HepG2 (cell line): ENCODE data around the gene PDK1. TPM values are rescaled to one million over a fixed set of nuclear protein-coding genes. Genes with fewer than 3 reads are reported as not detected.

ENCODE experiments used
- ATF6 ChIP-seq: sonication (generic); formaldehyde crosslinking; conservative IDR thresholded peaks from 2 replicates; pipeline ENCODE4 v1.4.0; 2020; ENCODE audit warnings: missing genetic modification reagents
- CAMTA2 ChIP-seq: sonication (generic); formaldehyde crosslinking; IDR thresholded peaks from 2 replicates; pipeline ENCODE4 v1.4.0; 2020; ENCODE audit warnings: mild to moderate bottlenecking, missing genetic modification reagents, borderline replicate concordance
- CBX1 ChIP-seq: IDR thresholded peaks from one replicate; pipeline ENCODE4 v1.6.1; 2016; ENCODE audit warnings: antibody characterized with exemption, low read depth
- DMTF1 ChIP-seq: sonication (generic); formaldehyde crosslinking; IDR thresholded peaks from 2 replicates; pipeline ENCODE4 v1.4.0; 2020; ENCODE audit warnings: mild to moderate bottlenecking, missing genetic modification reagents
- DR1 ChIP-seq: sonication (generic); formaldehyde crosslinking; IDR thresholded peaks from 2 replicates; pipeline ENCODE4 v1.8.0; 2021; ENCODE audit warnings: mild to moderate bottlenecking, missing genetic modification reagents, inconsistent platforms
- EED ChIP-seq: sonication (generic); formaldehyde crosslinking; IDR thresholded peaks from 2 replicates; pipeline ENCODE4 v1.5.0; 2020; ENCODE audit warnings: mild to moderate bottlenecking, missing genetic modification reagents
- LCORL ChIP-seq, 2 experiments: fragments of 450-650 bp in 1 of 2; sonication (generic) in 1 of 2; formaldehyde crosslinking in 1 of 2; IDR thresholded peaks; 2 replicates each; pipeline versions ENCODE4 v1.5.0 to v1.6.1; 2017 to 2020; ENCODE audit warnings: antibody characterized with exemption in 1 of 2, missing genetic modification reagents in 1 of 2
- MED8 ChIP-seq: sonication (generic); formaldehyde crosslinking; IDR thresholded peaks from 2 replicates; pipeline ENCODE4 v1.8.1; 2023; ENCODE audit warnings: mild to moderate bottlenecking, missing genetic modification reagents; ENCODE audit not compliant: insufficient replicate concordance
- PBX2 ChIP-seq: IDR thresholded peaks from 2 replicates; pipeline ENCODE4 v1.6.1; 2016; ENCODE audit warnings: control low read depth
- ZNF224 ChIP-seq: sonication (generic); formaldehyde crosslinking; IDR thresholded peaks from 2 replicates; pipeline ENCODE4 v1.5.0; 2020; ENCODE audit warnings: mild to moderate bottlenecking, missing genetic modification reagents
- ZNF280D ChIP-seq: sonication (generic); formaldehyde crosslinking; IDR thresholded peaks from 2 replicates; pipeline ENCODE4 v1.5.1; 2020; ENCODE audit warnings: mild to moderate bottlenecking, missing genetic modification reagents
- ZNF607 ChIP-seq: sonication (generic); formaldehyde crosslinking; IDR thresholded peaks from 2 replicates; pipeline ENCODE4 v1.5.1; 2020; ENCODE audit warnings: missing genetic modification reagents, mild to moderate bottlenecking, borderline replicate concordance
- polyA plus RNA-seq, 8 experiments: library from polyadenylated mRNA; depleted of rRNA in 3 of 8; stranded (reverse) in 7 of 8; unstranded in 1 of 8; fragments of >200 nt; fragmentation: Illumina TruSeq in 4 of 8; extraction: Trizol in 4 of 8; gene quantifications; 2 replicates each; pipeline versions ENCODE4 v1.2.1 to v1.2.3, GENCODE V29; 2011 to 2016; ENCODE audit warnings: low read depth in 4 of 8, missing spikeins in 1 of 8, mixed read lengths in 1 of 8; ENCODE audit not compliant: insufficient read depth in 1 of 8
- total RNA-seq, 5 experiments: library from RNA; depleted of rRNA; stranded (reverse); fragments of >200 nt; fragmentation: Illumina TruSeq; extraction: Trizol; gene quantifications; 2 replicates each; pipeline ENCODE4 v1.2.3, GENCODE V29; 2016; ENCODE audit warnings: low read depth in 1 of 5
- TF ChIP-seq, protein P1 (sequence below): sonication (generic); formaldehyde crosslinking; IDR thresholded peaks from 2 replicates; pipeline ENCODE4 v1.5.0; 2020; ENCODE audit warnings: mild to moderate bottlenecking, missing genetic modification reagents, borderline replicate concordance

The PDK1 gene
- total and polyA plus RNA-seq, 2 of the 13 experiments (the other 11 are each of a cell fraction or from before 2014, with no cell fraction given): 11.9 to 96.9 TPM

DNA sequence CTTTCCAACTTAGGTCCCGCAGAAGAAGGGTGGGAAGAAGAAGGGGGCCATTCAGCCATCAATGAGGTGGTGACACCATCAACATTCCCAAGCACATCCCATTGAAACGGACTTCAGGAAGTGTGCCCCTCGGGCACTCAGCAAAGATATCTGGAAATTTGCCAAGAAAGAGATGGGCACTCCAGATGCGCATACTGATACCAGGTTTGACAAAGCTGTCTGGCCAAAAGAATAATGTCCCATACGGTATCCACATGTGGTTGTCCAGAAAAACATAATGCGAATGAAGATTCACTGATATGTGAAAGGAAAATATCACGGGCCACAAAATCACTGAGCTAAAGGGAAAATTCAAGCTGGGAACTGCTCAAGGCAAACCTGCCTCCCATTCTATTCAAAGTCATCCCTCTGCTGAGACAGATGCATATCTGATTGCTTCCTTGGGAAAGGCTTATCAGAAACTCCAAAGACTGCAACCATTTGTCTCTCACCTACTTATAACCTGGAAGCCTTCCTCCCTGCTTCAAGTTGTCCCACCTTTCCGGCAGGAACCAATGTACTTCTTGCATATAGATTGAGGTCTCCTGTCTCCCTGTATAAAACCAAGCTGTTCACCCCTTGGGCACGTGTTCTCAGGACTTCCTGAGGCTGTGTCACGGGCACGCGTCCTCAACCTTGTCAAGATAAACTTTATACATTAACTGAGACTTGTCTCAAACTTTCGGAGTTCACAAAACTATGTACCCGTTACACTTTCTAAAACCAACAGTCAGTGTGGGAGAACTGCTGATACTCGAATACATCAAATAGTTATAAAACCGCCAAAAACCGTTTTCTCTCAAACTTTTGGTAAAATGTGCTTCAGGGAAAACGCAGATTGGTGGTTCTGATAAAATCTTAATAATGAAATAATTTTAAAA is 1.3 kb upstream of the PDK1 start (continued):
- TF ChIP-seq ZNF607 (CRISPR knock-in tag) (0 out of 2 replicates have a peak, but pooled peaks have one; percentile 25), ZNF280D (0 out of 2 replicates have a peak, but pooled peaks have one; percentile 3), LCORL (IDR thresholded peaks at IDR 0.05) (no peak), LCORL (CRISPR knock-in tag; IDR thresholded peaks at IDR 0.05) (no peak), CBX1 (no peak), ZNF224 (no peak), PBX2 (CRISPR knock-in tag) (0 out of 2 replicates have a peak, but pooled peaks have one; percentile 12), CAMTA2 (CRISPR knock-in tag) (no peak), DR1 (CRISPR knock-in tag) (no peak), ATF6 (no peak), DMTF1 (CRISPR knock-in tag) (no peak), EED (no peak), MED8 (CRISPR knock-in tag) (no peak)
- TF ChIP-seq, protein P1, sequence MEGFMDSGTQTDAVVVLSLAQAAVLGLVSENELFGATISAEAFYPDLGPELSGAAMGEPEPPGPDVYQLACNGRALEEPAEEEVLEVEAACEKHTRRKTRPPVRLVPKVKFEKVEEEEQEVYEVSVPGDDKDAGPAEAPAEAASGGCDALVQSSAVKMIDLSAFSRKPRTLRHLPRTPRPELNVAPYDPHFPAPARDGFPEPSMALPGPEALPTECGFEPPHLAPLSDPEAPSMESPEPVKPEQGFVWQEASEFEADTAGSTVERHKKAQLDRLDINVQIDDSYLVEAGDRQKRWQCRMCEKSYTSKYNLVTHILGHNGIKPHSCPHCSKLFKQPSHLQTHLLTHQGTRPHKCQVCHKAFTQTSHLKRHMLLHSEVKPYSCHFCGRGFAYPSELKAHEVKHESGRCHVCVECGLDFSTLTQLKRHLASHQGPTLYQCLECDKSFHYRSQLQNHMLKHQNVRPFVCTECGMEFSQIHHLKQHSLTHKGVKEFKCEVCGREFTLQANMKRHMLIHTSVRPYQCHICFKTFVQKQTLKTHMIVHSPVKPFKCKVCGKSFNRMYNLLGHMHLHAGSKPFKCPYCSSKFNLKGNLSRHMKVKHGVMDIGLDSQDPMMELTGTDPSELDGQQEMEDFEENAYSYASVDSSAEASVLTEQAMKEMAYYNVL: no peak
